Fibroblast of skin of back (primary cell): Measurements from ENCODE around the gene BLOC1S2.
"Not testable (repeated sequence)": the region's sequence is repeated elsewhere in the genome, so short reads cannot be mapped to it uniquely, and the experiment has no call there.

Experiments used
- DNase-seq: peaks from one replicate; pipeline ENCODE4 v3.0.0-alpha.2; 2013

The BLOC1S2 gene

DNA sequence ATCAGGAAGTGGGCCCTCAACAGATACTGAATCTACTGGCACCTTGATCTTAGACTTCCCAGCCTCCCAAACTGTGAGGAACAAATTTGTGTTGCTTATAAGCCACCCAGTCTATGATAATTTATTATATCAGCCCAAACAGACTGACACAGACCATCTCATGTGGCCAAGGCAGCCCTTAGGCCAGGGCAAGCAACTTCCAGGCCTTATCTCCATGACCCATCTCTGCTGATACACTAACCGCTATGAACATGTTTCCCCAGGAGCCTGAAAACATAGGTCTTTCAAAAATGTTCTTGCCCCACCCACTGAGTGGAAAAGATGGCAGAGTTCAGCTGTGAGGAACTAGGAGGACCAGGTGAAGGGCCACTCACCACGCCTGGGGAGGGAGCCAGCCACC lies 3.2 kb upstream of the BLOC1S2 start:
- no peak for DNase-seq

DNA sequence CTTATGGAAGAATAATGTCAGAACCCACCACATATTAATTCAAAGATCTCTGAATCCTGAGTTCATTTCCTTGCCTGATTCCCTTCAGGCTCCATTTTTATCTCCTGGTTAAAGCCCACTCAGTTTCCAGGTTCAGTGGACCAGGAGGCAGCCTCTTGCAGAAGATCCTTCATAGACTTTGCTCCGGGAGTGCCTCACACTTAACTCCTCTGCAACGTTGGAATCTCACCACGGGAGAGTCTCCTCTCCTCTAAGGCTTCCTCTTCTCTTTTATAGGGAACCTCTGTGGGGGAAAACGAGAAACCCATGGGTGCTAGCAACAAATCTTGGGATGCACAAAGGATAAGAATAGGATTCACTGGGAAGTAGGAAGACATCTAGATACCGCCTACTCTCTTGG lies 1.7 kb upstream of the BLOC1S2 start:
- no peak for DNase-seq

- DNase-seq: no peak
Observed at GRCh38 chr10:100287756-100288155, 1.3 kb upstream of the BLOC1S2 start.

- not testable (repeated sequence) for DNase-seq
Observed at GRCh38 chr10:100285326-100285725, 1.2 kb downstream of the BLOC1S2 start.

- DNase-seq: no peak
Observed at GRCh38 chr10:100282907-100283306, 3.6 kb downstream of the BLOC1S2 start.

DNA sequence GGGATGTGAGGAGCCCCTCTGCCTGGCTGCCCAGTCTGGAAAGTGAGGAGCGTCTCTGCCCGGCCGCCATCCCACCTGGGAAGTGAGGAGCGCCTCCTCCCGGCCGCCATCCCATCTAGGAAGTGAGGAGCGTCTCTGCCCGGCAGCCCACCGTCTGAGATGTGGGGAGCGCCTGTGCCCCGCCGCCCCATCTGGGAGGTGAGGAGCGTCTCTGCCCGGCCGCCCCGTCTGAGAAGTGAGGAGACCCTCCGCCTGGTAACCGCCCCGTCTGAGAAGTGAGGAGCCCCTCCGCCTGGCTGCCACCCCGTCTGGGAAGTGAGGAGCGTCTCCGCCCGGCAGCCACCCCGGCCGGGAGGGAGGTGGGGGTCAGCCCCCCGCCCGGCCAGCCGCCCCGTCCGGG lies 9.5 kb downstream of the BLOC1S2 start:
- not testable (repeated sequence) for DNase-seq

DNA sequence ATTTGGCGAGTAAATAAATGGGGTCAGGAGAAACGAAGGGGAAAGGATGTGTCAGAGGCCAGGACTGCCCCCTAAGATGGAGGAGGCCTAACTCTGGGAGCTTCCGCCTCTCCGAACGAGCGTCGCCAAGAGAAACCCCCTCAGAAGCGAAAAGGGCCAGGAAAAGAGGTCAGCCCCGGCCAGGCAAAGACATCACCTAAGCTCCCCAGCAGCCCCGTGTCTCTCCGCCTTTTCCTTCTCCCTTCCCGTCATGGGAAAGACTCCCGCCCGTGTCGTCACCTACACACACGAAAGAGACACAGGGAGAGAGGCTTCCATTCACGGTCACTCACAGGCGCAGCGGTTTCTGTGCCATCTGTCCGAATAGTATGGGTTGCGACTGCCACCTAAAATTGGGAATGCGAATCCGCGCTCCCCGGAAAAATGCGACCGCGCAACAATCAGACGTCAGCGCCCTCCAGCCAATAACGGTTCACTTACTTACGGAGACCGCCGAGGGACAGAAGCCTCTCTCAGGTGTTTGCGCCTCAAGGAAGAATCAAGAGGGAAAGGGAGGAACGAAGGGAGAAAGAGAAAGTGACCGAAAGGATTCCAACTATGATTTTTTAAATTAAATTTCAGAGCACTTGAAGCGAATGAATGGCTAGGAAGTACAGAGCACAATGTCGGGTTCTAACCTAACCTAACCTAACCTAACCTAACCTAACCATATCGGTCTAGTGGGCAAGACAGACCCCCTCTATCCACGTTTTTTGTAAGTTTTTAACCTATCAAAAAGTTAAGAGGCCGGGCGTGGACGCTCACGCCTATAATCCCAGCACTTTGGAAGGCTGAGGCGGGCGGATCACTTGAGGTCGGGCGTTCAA lies 19.0 kb downstream of the BLOC1S2 start, which contains the start of gene CWF19L1:
Gene CWF19L1, minus strand, starts transcription at position 400 of the 866 bp plus-strand sequence. Its CDS starts 45 bp downstream, at position 355.
- peak; percentile 89 for DNase-seq

- no peak for DNase-seq
Observed at GRCh38 chr10:100265821-100266485, 20.5 kb downstream of the BLOC1S2 start.

DNA sequence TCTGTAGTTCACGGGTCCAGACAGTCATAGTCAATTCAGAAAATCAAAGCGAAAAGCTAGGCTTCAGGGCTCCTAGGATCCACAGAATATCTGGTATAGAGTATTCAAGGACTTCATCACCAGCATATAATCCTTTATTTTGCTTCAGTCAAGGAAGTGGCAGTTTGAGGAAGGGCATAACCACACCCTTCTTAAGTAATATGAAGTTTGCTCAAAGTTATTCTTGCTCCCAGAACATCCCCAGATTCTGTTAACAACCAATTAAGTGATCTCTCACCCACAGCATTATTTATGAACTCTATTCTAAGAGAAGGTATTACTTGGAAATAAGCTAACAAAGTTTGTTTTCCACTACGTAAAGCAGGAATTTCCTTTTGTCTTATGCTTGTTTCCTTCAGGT lies 32.3 kb downstream of the BLOC1S2 start:
- no peak for DNase-seq

DNA sequence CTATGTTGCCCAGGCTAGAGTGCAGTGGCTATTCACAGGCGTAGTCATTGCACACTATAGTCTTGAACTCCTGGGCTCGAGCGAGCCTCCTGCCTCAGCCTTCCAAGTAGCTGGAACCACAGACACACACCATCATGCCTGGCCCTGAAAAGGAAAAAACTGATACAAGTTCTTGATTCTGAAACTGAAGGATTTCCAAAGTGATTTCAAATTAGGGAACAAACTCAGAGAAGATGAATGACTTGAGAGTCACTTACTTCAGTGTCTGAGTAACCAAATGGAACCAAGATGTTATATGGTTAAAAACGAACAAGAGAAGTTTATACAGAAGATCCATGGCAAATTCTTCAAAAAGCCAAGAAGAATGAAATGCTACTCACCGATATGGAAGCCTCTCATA lies 33.4 kb downstream of the BLOC1S2 start:
- no peak for DNase-seq

- DNase-seq: no peak
Observed at GRCh38 chr10:100248820-100249219, 37.7 kb downstream of the BLOC1S2 start.

GRCh38 chr10:100245484-100246220 lies 40.8 kb downstream of the BLOC1S2 start:
- no peak for DNase-seq

- DNase-seq: no peak
Observed at GRCh38 chr10:100239851-100240250, 46.6 kb downstream of the BLOC1S2 start.

GRCh38 chr10:100238429-100238828 lies 48.1 kb downstream of the BLOC1S2 start:
- DNase-seq: no peak

- DNase-seq: no peak
Observed at GRCh38 chr10:100232101-100232500, 54.4 kb downstream of the BLOC1S2 start.

- DNase-seq: no peak
Observed at GRCh38 chr10:100229819-100230422, 56.6 kb downstream of the BLOC1S2 start.

GRCh38 chr10:100223879-100224278 lies 62.6 kb downstream of the BLOC1S2 start:
- DNase-seq: no peak
